MCF 10A (cell line): Measurements from ENCODE around the gene IBA57. TPM values are rescaled to one million over a fixed set of nuclear protein-coding genes. Genes with fewer than 3 reads are reported as not detected.
A peak's percentile ranks its signal among the peaks of the same experiment; 100 is the strongest.

ENCODE experiments used
- BruUV-seq: library from RNA; stranded (reverse); fragments of 400-500 nt; replicated peaks from 2 replicates; lab custom pipeline; 2021; lab: Mats Ljungman, UMichigan
- CTCF ChIA-PET: fragments of 300-600 bp; sonication (Branson Sonifier 250); formaldehyde crosslinking; extraction: SDS; loops from one replicate; lab custom pipeline; 2021; ENCODE audit warnings: antibody characterized with exemption, inconsistent platforms; lab: Yijun Ruan, JAX
- POLR2A ChIA-PET: fragments of 300-600, 350-650 bp; sonication (Branson Sonifier 250); formaldehyde crosslinking; extraction: SDS; loops from one replicate; lab custom pipeline; 2020; ENCODE audit warnings: antibody characterized with exemption, inconsistent platforms; lab: Yijun Ruan, JAX
- DNase-seq: peaks from one replicate; pipeline ENCODE4 v3.0.0-alpha.2; 2018; ENCODE audit not compliant: unreplicated experiment
- H3K27ac Mint-ChIP-seq: one replicate; pipeline ENCODE4 v1.8.0; 2022; ENCODE audit warnings: mild to moderate bottlenecking, low read depth, mixed read lengths; ENCODE audit not compliant: unreplicated experiment
- H3K27me3 Mint-ChIP-seq: one replicate; pipeline ENCODE4 v1.8.0; 2022; ENCODE audit warnings: mixed read lengths; ENCODE audit not compliant: insufficient read depth, unreplicated experiment
- H3K36me3 Mint-ChIP-seq: one replicate; pipeline ENCODE4 v1.8.0; 2022; ENCODE audit warnings: mild to moderate bottlenecking, moderate library complexity, mixed read lengths; ENCODE audit not compliant: insufficient read depth, unreplicated experiment
- H3K4me1 Mint-ChIP-seq: one replicate; pipeline ENCODE4 v1.8.0; 2022; ENCODE audit warnings: mixed read lengths; ENCODE audit not compliant: insufficient read depth, unreplicated experiment
- H3K4me3 Mint-ChIP-seq: one replicate; pipeline ENCODE4 v1.8.0; 2022; ENCODE audit warnings: mild to moderate bottlenecking, moderate library complexity, mixed read lengths; ENCODE audit not compliant: unreplicated experiment
- H3K9me3 Mint-ChIP-seq: one replicate; pipeline ENCODE4 v1.8.0; 2022; ENCODE audit warnings: mixed read lengths; ENCODE audit not compliant: unreplicated experiment
- intact Hi-C: fragments of 100-400 bp; cut with micrococcal nuclease; formaldehyde crosslinking; loops from 2 replicates; pipeline ENCODE4 v1.14.1; 2022
- total RNA-seq: library from RNA; stranded (reverse); gene quantifications from 2 replicates; pipeline ENCODE4 v1.2.3, GENCODE V29; 2022
- TF ChIP-seq, protein P1 (sequence below): fragments of 200-600 bp; IDR thresholded peaks from one replicate; pipeline ENCODE4 v1.8.0; 2022; ENCODE audit warnings: antibody characterized with exemption, mild to moderate bottlenecking; ENCODE audit not compliant: unreplicated experiment

Gene IBA57
- total RNA-seq, 1 experiment from 2014 or later, result 16.5 TPM

DNA sequence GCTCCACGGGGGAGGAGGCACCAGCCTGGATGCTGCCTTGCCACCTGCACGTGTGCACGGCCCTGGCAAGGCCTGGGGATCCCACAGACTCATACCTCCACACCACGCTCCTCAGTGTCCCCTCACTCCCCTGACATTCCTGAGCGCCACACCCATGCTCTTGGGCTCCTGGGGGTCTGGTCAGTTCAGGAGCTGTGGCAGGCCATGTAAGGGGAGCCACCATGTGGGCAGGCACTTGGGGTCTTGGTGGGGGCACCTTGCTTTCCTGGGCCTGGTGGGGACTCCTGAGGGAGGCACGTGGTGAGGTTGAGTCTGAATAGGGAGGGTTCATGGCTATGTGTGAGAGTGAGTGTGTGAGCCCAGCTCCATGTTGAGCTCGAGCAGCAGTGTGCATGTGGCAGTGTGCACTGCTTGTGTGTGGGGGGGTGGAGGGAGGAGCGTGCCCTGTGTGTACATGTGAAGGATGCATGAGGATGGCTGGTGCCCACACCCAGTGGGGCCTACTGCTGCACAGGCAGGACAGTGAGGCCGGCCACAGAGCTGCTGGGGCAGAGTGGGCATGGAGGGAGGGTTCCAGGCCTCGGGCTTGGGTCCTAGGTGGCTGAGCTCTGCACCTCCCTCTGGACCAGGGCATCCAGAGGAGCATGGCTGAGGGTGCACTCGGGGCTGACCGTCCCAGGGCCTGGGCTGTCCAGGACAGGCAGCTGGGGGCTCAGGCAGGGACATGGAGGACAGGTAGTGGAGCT, 14.3 kb upstream of the IBA57 start:
- H3K27ac Mint-ChIP-seq, result peak overlapping the region; percentile 83
- no peaks in the 10 kb centered on the region for H3K9me3 Mint-ChIP-seq
- TF ChIP-seq, protein P1, sequence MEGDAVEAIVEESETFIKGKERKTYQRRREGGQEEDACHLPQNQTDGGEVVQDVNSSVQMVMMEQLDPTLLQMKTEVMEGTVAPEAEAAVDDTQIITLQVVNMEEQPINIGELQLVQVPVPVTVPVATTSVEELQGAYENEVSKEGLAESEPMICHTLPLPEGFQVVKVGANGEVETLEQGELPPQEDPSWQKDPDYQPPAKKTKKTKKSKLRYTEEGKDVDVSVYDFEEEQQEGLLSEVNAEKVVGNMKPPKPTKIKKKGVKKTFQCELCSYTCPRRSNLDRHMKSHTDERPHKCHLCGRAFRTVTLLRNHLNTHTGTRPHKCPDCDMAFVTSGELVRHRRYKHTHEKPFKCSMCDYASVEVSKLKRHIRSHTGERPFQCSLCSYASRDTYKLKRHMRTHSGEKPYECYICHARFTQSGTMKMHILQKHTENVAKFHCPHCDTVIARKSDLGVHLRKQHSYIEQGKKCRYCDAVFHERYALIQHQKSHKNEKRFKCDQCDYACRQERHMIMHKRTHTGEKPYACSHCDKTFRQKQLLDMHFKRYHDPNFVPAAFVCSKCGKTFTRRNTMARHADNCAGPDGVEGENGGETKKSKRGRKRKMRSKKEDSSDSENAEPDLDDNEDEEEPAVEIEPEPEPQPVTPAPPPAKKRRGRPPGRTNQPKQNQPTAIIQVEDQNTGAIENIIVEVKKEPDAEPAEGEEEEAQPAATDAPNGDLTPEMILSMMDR, result no peak
- DNase-seq, result no peak
- CTCF ChIA-PET, result interaction anchor here (0.5 to 5.9 kb wide), 8 partner anchors 8 to 388 kb away, joined by 3 to 63 read pairs (median 4); partner anchors contain the start of genes C1orf35, GUK1 and IBA57
- intact Hi-C loops, result no loop called here
- POLR2A ChIA-PET, result interaction anchor here (0.5 to 8.9 kb wide), 6 partner anchors 10 to 69 kb away, joined by 3 to 137 read pairs (median 4); partner anchors contain the start of genes ARF1, GUK1 and IBA57
- H3K4me3 Mint-ChIP-seq, result peak overlapping the region; percentile 19
- BruUV-seq, result no TSS peak
- no peaks in the 10 kb centered on the region for H3K27me3 Mint-ChIP-seq
- H3K36me3 Mint-ChIP-seq, result peaks cover 33% of the 10 kb centered on the region
- H3K4me1 Mint-ChIP-seq, result peaks cover 47% of the 10 kb centered on the region

DNA sequence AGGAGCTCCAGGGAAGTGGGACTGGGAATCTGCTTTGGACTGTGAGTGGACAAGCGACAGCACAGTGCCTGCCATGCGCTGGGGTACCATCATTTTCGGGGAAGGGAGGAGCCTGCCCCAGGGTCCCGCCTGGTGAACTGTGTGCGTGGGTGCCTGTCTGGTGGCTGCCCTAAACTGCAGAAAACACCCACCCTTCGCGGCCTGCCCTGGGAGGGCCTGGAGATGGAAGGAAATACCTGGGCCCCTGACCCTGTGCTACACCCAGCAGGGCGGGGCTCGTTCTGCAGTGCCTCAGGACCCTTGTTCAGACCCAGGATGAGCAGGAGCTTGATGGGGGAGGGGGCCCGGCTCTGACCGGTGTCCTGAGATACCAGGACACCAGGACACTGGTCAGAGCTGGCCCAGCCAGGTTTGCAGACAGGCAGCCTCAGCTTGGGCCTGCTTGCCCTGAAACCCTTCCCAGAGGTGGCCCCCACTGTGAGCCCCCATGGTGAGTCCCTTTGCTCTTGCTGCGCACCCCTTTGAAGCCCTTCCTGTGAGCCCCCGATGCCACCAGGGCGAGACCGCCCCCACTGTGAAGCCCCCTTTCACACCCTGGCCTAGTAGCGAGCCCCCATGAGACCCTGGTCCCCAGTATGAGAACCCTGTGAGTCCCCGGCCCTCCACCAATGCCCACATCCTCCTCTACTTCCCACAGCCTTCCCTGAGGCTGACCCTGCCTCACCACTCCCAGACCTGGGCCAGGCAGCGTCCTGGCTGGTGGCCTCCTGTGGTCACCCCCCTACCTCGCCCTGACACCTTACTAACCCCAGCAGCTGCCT, 13.3 kb upstream of the IBA57 start:
- Mint-ChIP-seq H3K27ac (peak overlapping the region; percentile 83), H3K4me3 (no peak overlapping the region), H3K36me3 (peaks cover 27% of the 10 kb centered on the region), H3K4me1 (peaks cover 47% of the 10 kb centered on the region), H3K9me3 (no peaks in the 10 kb centered on the region), H3K27me3 (no peaks in the 10 kb centered on the region)
- intact Hi-C loops, result no loop called here
- BruUV-seq, result no TSS peak
- DNase-seq, result no peak
- TF ChIP-seq, protein P1, result no peak
- ChIA-PET POLR2A (interaction anchor here (0.6 to 8.9 kb wide), 5 partner anchors 11 to 309 kb away, joined by 3 to 137 read pairs (median 4); partner anchors contain the start of genes GUK1 and IBA57), CTCF (interaction anchor here (0.8 to 5.9 kb wide), 4 partner anchors 9 to 153 kb away, joined by 4 to 63 read pairs (median 8); partner anchors contain the start of gene IBA57)

- intact Hi-C loops, result no loop called here
- H3K27ac Mint-ChIP-seq, result no peak overlapping the region
- peaks cover 43% of the 10 kb centered on the region for H3K4me1 Mint-ChIP-seq
These were observed 12.7 kb upstream of the IBA57 start for GRCh38 chr1:228152918-228153258.

More at GRCh38 chr1:228152918-228153258, 12.7 kb upstream of the IBA57 start:
- POLR2A ChIA-PET, result interaction anchor here (0.6 to 8.9 kb wide), 5 partner anchors 11 to 308 kb away, joined by 3 to 137 read pairs (median 4); partner anchors contain the start of genes GUK1 and IBA57
- no peaks in the 10 kb centered on the region for H3K27me3 Mint-ChIP-seq
- no peak for DNase-seq
- H3K36me3 Mint-ChIP-seq, result peaks cover 22% of the 10 kb centered on the region
- CTCF ChIA-PET, result interaction anchor here (0.8 to 5.9 kb wide), 3 partner anchors 10 to 153 kb away, joined by 4 to 63 read pairs (median 11); partner anchors contain the start of gene IBA57
- TF ChIP-seq, protein P1, result no peak
- no peaks in the 10 kb centered on the region for H3K9me3 Mint-ChIP-seq
- no peak overlapping the region for H3K4me3 Mint-ChIP-seq
- no TSS peak for BruUV-seq
